ENCODE data around the gene CFL2.
"Not testable (repeated sequence)": the region's sequence is repeated elsewhere in the genome, so short reads cannot be mapped to it uniquely, and the experiment has no call there.

CFL2 gene

DNA sequence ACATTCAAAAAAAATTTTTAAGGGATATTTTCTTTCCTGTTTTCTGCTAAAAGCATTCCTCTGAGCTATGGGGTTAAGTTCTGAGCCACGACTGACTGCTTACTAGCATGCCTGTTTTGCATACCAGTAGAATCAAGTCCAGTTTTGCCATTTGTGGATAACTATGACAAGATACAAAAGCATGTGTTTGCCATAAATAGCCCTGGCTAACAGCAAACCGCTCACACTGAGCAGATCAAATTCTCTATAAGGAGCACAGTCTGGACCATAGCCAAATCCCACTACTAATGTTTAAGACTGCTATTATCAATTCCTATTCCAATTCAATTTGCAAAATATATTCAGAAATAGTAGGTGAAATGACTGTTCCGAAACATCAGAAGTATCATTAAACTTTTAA, 3.2 kb downstream of the CFL2 start:
- no peak for DNase-seq

GRCh38 chr14:34710744-34711143, 3.6 kb downstream of the CFL2 start:
- no peak for DNase-seq

- no peak for DNase-seq
These were observed 4.4 kb downstream of the CFL2 start for GRCh38 chr14:34710006-34710405.

- no peak for DNase-seq
These were observed 6.7 kb downstream of the CFL2 start for GRCh38 chr14:34707722-34708121.

- no peak for DNase-seq
These were observed 12.6 kb downstream of the CFL2 start for GRCh38 chr14:34701808-34702207.

DNA sequence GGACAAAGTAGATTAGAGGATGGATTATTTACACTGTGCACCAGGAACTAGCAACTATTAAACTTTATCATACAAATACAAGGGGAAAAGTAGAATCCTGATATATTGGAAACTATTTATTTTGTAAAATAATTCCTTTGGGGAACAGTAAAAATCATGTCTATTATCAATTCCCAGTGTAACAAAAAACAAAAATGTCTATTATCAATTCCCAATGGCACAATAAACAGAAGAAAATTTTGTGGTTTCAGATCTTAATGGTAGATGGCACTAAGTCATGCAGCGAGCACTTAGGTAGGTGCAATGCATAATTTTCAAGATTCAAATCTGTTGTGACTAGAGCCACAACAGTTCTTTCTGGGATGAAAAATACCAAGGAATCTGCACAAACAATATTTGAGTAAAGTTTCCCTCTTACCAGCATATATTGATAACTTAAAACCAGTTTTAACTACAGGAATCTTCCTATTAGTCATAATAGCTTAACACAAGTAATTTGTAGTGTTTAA, 13.7 kb downstream of the CFL2 start:
- no peak for DNase-seq

DNA sequence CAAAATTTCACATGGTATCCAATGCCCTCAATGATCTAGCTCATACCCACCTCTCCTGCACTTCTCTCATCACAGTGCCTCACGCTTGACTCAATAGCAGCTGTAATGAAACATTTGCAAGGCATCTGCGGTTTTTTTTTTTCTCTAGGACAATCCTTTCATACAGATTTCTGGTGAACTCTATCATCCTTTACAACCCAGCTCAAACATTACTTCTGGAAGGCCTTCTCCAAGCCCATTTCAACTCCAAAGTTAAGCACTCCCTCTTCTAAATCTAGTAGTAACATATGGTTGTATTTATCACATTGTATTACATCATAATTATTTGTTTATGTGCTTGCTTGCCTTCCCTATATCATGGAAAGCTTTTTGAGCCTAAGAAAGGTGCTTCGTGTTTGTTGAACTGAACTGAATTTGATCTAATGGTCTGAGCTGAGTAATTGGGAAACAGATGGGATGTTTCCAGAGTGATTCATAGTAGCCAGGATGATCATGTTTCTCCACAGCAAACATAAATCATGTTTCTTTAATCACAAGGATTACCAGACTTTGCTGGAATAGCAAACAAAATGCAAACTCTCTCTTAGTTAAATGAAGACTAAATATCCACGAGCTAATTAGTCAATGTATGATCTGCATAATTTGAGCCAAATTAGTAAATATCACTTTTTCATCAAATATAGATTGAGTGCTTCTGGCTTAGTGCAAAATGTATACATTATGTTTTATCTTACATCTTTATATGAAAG, 14.3 kb downstream of the CFL2 start:
- DNase-seq = peak; percentile 71

- DNase-seq = not testable (repeated sequence)
These were observed 20.2 kb downstream of the CFL2 start for GRCh38 chr14:34694216-34694615.

DNA sequence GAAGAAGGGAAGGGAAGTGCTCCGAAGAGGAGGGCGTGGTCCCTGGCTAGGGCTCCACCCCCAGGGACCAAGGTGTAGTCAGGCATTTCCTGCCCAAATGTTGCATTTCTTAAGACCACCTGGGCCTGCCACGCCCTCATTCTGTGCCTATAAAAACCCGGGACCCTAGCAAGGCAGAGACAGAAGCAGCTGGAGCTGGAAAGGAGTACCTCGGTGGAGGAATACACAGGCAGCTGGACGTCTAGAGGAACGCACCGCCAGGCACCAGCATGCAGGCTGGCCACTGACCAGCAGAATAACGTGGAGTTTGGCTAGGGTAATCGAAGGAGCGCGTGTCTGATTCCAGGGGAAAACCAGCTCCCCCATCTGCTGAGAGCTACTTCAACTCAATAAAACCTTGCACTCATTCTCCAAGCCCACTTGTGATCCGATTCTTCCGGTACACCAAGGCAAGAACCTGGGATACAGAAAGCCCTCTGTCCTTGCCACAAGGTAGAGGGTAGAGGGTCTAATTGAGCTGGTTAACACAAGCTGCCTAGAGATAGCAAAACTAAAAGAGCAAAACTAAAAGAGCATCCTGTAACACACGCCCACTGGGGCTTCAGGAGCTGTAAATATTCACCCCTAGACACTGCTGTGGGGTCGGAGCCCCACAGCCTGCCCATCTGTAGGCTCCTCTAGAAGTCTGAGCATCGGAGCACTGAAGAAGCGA, 21.0 kb downstream of the CFL2 start:
- no peak for DNase-seq

GRCh38 chr14:34692898-34693227, 21.5 kb downstream of the CFL2 start:
- DNase-seq = no peak

GRCh38 chr14:34692348-34692747, 22.0 kb downstream of the CFL2 start:
- no peak for DNase-seq

DNA sequence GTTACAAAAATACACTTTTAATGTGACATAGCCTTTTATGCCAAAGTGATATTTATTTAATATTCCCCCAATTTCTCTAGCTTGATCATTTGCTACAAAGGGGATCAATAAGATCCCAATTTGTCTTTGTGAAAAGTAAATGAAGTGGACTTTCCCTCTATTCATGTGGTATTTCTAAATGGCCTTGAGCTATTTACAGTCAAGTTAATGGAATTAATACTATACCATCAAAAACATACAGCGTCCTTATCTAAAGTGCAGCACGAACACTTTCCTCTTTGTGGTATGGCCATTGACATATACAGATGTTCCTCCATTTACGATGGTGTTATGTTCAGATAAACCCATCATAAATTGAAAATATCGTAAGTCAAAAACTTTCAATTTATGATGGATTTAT, 23.2 kb downstream of the CFL2 start:
- no peak for DNase-seq

DNA sequence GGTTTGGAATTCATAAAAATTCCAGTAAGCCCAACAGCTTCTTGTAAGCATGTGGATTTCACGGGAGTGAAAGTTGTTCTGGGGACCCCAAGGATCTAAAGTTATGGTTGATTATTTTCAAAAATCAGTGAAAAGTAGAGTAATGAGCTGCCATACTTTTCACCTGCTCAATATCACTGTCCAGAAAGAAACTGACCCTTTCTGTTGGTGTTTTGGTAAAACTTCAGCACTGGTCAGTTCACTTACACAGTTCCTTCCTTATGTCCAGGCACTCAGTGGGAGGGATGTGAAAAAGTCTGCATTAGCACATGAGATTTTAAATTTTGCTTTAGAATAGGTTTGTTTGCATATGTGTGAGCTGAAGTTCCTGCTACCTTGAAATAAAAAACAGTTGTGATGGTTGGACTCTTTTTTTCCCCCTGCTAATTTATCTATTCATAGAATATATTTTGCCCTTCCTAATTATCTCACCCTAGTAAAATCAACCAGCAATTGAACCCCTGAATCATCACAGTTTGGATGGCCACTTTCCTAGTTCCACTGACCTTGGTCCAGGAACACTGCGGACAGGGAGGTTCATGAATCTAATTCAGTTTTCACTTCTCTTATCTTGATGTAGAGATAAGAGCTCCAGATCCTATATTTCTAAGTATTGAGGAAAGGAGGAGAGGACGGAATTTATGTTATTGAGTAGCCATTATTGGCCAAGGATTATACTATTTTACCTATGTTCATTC, 25.8 kb downstream of the CFL2 start:
- DNase-seq = no peak

- no peak for DNase-seq
These were observed 28.5 kb downstream of the CFL2 start for GRCh38 chr14:34685819-34686428.

DNA sequence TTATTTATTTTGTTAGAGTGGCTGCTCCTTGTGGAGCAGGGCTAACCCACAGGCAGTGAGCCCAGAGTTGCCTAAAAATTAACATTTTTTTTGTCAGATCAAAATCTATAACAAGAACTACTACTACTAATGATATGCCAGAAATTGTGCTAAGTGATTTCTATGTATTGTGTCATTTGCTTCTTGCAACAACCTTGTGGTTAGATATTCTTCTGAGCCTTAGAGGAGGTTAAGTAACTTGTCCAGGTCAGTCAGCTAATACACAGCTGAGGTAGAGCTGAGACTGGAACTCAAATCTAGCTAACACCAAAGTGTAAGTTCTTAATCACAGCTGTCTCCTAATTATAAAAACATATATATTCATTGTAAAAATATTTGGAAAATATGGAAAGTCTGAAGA, 29.8 kb downstream of the CFL2 start:
- DNase-seq = no peak

GRCh38 chr14:34682787-34683321, 31.5 kb downstream of the CFL2 start:
- DNase-seq = no peak

DNA sequence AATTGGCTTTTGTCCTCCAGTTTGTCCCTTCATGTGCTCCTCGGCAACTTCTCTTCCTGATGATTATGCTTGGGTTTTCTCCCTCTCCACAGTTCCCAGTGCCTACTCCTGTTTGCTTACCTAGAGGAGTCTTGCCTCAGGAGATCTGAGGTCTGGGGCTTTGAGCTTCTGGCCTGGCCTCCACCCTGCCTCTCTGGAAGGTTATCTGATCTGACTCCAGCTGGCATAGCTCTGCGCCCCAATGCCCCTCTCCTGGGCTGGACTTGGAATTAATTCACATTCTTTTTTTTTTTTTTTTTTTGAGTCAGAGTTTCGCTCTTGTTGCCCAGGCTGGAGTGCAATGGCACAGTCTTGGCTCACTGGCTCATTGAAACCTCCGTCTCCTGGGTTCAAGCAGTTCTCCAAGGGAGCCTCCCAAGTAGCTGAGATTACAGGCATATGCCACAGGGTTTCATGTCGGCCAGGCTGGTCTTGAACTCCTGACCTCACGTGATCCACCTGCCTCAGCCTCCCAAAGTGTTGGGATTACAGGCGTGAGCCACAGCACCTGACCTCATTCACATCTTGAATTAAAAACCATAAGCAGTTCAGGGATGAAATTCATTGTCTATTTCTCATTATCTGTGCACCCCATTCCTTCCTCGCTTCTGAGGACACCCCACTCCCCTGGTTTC, 33.5 kb downstream of the CFL2 start:
- DNase-seq = no peak

- DNase-seq = no peak
These were observed 35.7 kb downstream of the CFL2 start for GRCh38 chr14:34678735-34679134.

- no peak for DNase-seq
These were observed 36.1 kb downstream of the CFL2 start for GRCh38 chr14:34678306-34678705.

DNA sequence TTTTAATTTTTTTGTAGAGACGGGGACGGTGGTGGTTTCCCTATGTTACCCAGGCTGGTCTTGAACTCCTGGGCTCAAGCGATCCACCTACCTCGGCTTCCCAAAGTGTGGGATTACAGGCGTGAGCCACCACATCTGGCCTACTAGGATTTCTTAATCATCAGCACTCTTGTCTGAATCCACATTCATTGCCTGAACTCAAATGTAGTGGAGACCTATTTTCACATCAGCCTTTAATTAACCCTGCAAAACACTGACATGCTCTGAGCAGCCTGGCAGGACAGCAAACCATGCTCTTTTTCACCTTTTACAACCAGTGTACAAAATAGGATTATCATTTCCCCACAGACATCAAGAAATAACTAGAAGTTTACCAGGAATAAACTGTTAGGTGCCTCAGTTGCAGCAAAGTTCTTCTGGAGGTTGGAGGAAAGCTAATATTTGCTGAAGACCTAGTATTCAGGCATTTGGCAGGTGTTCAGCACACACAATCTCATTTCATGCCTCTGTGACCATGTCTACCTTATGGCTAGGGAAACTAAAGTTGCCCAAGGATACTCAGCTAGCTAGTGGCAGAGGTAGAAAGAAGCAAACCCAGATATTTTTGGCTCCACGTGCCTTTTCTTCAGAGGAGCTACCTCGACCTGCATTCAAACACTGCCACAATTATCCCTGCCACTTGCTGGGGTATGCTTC, 37.7 kb downstream of the CFL2 start:
- DNase-seq = no peak

- no peak for DNase-seq
These were observed 40.7 kb downstream of the CFL2 start for GRCh38 chr14:34673702-34674101.

DNA sequence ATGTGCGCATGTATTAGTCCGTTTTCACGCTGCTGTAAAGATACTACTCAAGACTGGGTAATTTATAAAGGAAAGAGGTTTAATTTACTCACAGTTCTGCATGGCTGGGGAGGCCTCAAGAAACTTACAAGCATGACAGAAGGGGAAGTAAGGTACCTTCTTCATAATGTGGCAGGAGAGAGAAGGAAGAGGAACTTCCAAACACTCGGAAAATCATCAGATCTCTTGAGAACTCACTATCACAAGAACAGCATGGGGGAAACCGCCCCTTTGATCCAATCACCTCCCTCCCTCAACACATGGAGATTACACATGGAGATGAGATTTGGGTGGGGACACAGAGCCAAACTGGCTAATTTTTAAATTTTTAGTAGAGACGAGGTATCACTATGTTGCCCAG, 42.7 kb downstream of the CFL2 start:
- DNase-seq = no peak
